HG02610 (cell line): Measurements from ENCODE around the gene THRAP3.

Experiments
- ATAC-seq: cut with Tn5 transposase; IDR thresholded peaks from one replicate; pipeline ENCODE4 v1.9.1; 2021; ENCODE audit warnings: mild to moderate bottlenecking, moderate library complexity; ENCODE audit not compliant: unreplicated experiment

Gene THRAP3

GRCh38 chr1:36351227-36351977 is 127.2 kb downstream of the THRAP3 start:
- ATAC-seq: no peak

GRCh38 chr1:36352125-36352909 is 128.1 kb downstream of the THRAP3 start:
- ATAC-seq: no peak

DNA sequence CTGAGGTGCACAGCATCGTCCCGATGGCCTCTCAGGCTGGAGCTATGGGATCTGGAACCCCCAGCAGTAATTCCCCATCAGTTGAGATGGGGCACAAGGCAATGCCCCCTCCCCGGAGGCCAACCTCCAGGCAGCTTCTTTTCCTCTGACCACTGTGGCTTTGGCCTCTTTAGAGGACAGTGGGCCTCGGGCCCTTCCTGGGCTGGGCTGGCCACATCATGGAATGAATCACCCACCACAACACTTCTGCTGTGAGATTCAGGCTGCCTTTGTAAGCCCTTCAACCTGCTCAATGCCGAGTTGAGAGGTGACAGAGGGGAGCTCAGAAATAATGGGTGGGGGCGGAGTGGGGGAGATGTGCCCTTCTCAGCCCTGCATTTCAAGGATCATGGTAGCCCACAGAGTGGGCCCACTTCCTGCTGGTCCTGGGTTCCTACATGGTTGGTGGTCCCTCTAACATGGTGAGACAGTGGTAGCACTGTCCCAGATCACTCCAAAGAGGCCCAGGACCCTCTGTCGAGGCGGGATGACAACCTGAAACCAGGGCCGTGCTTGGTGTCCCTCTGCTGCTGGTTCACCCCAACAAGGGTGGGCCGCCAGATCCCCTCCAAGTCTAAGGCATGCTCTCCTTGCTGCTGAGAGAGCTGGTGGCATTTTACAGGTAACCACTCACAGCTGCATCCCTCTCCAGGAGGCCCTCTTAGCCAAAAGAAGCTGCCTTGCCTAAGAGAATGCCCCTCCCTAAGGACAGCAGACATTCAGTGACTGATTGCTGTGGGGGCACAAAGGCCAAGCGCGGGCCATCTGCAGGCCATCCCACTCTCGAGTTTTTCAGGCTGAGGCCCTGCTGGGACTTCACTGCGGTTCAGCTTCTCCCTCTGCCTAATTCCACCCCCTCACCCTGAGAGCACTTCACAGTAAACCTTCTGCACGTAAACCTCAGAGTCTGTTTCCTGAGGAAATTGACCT is 129.0 kb downstream of the THRAP3 start:
- ATAC-seq: no peak

GRCh38 chr1:36354486-36354885 is 130.2 kb downstream of the THRAP3 start:
- ATAC-seq: no peak
